Posterior vena cava (tissue), 2 donors: ENCODE results near the gene MITF. TPM values are rescaled to one million over a fixed set of nuclear protein-coding genes. Genes with fewer than 3 reads are reported as not detected.

Experiments
- DNase-seq: peaks from one replicate; pipeline ENCODE4 v3.0.0-alpha.2; 2020; ENCODE audit warnings: low spot score
- intact Hi-C, 2 donors: fragments of 100-400 bp; cut with DNase I; formaldehyde crosslinking; loops; one replicate each; pipeline versions ENCODE4 v1.14.1 to v1.14.2; 2022 to 2023
- total RNA-seq, 2 donors: library from RNA; stranded (reverse); fragmentation: NEBNext Ultra II Directional; extraction: Animal tissue kit (Norgen Biotek cat#: 25700); gene quantifications; one replicate each; pipeline ENCODE4 v1.2.1, GENCODE V29; 2021
- donor health status: DM: yes; HTN: yes; CAD: no.
- donor health status: DM: yes; HTN: yes; CAD: no.

Gene MITF
- total RNA-seq, 2 donors from 2014 or later, result 25.9 to 61.4 TPM

DNA sequence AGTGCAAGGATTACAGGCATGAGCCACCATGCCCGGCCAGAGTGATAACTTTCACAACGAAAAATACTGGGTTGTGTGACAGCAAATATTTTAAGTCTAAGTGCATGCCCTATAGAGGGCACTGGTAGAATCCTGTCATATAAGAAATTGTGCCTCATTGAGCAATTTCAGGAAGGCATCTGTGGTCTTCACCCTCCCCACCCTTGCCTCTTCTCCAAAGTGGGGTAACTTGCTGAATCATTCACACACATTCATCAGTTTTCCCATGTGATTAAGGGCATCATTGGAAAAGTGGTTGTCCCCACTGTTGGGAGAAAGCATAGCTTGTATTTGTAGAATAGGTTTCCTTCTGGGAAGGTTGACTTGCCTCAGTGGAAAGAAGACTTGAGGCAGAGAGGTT, 9.2 kb downstream of the MITF start:
- DNase-seq, result no peak
- intact Hi-C loops, result no loop called here

DNA sequence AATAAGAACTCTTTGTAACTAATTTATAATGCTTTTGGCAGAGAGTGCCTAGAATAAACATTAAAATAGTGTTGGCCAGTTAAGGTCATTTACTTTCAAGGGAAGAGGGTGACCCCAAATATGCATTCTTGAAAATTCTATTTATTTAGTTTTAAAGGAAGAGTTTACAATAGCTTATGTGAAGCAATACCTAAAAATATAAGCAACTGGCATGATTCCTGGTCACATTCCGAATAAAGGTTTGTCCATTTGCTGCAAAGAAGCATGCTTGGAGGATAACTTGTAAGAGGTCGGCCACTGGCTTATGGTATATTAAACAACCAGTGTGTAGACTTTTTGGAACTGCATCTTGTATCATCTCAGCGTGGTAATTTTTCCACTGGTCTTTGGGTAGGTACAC, 10.2 kb downstream of the MITF start:
- intact Hi-C loops, result no loop called here
- DNase-seq, result no peak

DNA sequence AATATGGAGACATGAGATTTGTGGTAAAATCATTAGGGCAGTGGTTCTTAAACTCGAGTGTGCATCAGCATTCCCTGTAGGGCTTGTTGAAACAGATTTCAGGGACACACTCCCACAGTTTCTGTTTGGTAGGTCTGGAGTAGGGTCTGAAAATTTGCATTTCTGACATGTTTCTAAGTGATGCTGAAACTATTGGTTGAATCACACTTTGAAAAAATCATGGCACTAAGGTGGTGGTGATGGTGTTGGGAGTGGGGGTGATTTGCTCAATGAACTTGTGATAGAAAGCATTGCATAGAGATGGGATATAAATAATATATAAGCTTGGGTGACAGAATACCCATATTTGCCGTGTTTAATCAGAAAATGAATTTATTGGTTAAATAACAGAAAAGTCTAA, 11.3 kb downstream of the MITF start:
- DNase-seq, result no peak
- intact Hi-C loops, result no loop called here

DNA sequence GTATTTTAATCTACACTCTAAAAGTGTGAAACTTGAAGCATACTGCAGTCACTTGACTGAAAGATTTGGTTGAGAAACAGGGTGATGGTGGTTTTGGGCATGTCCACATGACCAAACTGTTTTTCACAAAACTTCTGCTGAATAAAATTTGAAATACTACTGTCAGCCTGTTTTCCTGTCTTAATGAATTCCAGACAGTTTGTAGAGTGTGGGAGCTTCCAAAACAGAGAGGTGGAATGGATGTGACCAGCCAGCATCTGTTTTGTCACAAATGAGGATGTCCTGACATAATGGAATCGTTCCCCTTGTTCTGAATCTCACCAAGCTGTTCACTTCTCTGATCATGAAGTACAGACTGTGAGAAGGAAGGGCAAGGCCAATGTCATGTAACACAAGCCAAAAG, 11.8 kb downstream of the MITF start:
- intact Hi-C loops, result no loop called here
- no peak for DNase-seq

DNA sequence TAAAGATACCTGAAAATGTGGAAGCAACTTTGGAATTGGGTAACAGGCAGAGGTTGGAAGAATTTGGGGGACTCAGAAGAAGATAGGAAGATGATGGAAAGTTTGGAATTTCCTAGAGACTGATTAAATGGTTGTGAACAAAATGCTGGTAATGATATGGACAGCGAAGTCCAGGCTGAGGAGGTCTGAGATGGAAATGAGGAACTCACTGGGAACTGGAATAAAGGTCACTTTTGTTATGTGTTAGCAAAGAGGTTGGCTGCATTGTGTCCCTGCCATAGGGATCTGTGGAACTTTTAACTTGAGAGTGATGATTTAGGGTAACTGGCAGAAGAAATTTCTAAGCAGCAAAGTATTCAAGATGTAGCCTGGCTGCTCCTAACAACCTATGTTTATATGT, 13.0 kb downstream of the MITF start:
- intact Hi-C loops, result no loop called here
- DNase-seq, result no peak

DNA sequence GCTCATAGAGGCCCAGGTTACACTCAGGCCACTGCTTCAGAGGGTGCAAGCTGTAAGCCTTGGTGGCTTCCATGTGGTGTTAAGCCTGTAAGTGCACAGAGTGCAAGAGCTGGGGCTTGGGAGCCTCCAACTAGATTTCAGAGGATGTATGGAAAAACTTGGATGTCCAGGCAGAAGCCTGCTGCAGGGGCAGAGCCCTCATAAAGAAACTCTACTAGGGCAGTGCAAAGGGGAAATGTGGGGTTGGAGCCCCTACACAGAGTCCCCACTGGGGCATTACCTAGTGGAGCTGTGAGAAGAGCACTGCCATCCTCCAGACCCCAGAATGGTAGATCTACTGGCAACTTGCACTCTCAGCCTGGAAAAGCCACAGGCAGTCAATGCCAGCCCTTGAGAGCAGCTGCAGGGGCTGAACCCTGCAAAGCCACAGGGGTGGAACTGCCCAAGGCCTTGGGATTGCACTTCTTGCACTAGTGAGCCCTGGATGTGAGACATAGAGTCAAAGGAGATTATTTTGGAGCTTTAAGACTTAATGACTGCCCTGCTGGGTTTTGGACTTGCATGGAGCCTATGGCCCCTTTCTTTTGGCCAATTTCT, 14.0 kb downstream of the MITF start:
- no peak for DNase-seq
- intact Hi-C loops, result no loop called here

DNA sequence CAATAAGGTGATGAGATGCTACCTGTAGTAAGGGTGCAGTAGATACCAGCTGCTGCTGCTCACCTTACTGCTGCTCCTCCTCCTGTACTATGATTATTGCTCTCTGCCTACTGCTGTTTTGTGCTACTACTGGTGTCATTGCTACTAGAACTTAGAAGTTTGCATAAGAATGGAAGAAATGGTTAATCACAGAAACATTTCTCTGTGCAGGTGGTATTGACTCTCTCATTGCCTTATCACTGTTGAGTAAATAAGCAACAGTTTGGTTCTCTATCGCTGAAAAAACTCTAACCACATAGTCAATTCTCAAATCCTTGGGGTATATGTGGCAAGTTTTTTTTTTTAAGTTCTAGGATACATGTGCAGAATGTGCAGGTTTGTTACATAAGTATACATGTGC, 16.5 kb downstream of the MITF start:
- intact Hi-C loops, result loop anchor here in 1 of 2 donors (5.0 kb wide), 1 partner anchor 1182 kb away; no protein-coding TSS in a partner anchor
- no peak for DNase-seq

DNA sequence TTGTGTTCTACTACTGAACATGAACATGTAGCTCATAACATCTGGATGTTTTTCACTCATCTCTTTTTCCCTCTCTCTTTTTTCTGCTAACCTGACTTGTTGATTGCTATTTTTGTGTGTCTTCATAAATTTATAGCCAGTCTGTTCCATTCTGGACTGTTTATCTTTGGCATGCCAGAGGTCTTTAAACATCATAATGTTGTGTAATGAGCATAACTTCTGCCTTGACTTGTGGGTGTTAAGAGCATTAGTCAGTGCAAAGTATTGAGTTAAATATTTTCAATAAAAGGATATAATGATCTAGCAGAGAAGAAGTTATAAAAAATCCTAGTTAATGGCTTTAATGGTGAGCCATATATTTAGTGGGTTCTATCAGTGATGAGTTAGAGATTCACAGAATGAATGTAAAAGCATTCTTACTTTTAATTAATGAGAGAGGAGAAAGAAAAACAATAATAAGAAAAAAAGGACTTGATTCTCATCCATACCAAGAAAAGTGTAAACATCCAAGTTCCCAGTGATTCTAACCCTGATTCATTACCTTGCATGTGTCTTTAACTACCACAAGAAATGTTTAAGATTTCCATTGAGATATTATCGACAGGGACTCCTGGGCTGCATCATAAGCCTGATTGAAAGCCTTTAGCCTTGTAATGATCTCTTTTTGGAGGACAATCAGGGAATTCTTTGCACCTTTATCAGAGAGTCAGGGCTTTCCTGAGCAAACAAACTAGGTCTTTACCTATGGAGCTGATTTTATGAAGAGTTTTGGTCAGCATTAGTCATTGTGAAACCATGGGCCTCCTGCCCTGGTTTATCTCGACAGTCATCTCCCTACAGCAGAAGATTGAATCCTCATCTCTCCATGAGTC, 22.9 kb downstream of the MITF start:
- no peak for DNase-seq
- intact Hi-C loops, result no loop called here

DNA sequence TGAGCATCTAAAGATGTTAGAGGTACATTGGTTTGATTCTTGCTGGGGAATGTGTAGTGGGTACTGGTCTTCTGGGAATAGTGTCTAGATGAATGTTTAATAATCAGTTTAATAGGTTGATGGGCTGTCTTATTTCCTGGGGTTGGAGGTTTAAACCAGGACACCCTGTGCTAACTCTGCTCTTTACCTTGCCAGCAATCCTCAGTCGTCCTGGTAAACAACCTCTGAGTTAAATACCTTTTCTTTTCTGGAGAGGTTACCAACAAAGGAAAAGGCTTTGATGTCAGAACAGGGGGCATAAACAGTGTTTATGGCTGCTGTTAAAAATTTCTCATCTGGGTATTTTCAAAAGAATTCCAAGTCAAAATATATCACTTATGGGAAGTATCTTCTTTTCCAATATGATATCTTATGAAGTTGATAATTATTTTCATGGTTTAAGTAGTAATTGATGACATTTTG, 23.5 kb downstream of the MITF start:
- no peak for DNase-seq
- intact Hi-C loops, result no loop called here

DNA sequence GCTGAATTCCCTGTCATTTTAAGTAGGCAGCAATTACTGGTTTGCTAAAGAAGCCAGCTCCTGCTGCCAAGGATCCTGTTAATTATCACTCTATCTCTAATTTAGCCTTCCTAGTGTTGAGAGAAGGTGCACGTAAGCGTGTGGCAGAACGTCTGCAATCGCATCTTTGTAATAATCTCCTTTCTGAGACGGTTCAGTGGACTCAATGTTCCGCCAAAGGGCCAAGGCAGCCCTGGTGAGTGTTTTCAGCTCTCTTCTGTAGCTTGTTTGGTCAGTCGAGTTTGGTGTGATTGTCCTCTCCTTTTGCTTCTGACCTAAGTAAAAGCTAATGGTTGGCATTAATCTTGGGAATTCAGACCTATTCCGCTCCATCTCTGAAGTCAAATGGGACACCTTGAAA, 24.2 kb downstream of the MITF start:
- intact Hi-C loops, result no loop called here
- no peak for DNase-seq

DNA sequence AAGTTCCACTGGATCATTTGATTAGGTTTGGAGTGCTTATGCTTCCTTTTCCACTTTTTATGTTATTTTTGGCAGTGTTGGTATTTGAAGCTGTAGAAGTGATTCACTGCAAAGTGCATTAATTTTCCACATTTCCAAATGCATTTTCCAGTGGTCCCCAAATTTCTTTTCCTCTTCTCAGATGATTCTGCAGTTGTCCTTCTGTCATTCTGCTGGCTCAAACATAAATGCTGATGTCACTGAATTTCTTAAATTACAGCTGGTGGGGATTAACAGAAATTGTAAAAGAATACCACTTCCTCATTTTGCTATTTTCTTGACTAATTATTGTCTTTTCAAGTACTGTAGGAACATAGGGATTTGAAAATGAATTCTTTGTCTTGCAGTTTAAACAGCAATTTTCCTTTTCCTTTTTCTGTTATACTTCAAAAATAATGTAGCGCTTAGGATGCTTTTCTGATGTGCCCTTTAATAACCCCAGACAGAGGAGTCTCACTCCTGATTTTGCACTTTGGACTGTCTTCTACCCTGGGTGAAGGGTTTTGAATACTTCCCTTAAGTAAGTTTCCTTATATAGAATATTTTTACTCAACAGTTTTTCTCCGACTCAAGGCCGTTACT, 25.0 kb downstream of the MITF start:
- DNase-seq, result no peak
- intact Hi-C loops, result no loop called here

DNA sequence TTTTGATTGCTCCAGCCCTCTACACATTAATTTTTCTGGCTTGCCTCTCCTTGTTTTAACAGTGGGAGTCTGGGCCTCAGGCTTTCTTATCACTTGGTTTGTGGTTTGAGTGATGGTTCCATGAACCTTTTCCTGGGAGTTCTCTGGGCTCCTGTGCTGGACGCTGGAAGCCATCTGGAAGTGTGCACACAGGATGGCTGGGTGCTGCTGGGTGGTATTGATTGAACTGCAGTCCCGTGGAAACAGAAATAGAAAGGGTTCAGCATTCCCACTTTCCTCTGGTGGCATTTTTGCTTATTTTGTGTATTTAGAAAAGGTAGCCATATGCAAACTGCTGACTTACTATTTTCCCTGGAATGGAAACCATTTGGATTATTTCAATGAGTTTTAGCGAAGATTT, 25.6 kb downstream of the MITF start:
- intact Hi-C loops, result no loop called here
- no peak for DNase-seq

DNA sequence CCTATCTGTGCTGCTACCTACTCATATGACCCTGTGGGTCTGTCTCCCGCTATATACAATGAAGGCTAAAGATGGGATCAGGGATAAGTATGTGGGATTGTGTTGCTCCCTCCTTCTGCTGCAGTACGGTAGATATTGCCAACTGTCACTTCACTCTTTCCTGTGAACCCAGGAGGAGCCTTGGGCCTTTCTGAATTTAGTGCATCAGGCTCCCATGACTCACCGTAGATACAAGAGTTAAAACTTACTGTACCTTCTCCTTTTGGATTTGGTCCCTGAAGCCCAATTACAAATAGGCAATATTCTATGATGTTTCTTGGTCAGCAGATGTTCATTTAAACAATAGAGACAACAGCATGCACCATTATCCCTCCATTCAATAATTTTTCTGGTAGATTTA, 27.4 kb downstream of the MITF start:
- no peak for DNase-seq
- intact Hi-C loops, result no loop called here

DNA sequence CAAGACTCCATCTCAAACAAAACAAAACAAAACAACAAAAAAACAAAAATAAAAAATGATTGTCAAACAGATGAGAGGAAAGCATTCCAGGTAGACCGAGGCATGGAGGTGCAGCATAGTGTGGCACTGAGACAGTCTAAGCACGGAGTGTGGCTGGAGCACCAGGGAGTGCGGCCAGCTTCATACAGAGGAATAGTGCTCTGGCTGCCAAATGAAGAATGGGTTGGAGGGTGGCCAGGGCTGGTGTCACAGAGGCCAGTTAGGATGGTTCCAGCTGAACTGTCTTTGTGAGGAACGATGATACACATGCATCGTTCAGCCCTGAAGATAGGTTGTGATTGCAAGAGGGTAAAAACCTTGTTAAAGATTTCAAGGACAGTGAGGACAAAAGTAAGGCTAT, 28.3 kb downstream of the MITF start:
- DNase-seq, result peak; percentile 80
- intact Hi-C loops, result no loop called here

DNA sequence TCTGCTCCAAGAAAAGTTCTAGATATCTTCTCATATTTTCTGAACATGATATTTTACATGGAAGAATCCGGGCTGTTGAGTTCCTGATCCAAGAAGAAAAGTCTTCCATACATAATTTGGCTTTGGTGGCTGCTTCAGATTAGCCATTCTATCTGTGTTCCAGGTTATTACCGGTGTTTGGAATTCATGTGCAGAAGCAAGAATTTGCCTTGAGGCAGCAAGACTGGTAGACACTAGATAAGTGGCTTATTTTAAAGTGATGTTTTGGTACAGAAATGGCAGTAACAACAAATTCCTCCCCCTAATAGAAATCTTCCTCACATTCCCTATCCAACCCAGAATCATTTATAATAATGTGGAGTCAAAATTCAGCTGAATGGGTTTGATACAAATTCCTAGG, 29.2 kb downstream of the MITF start:
- intact Hi-C loops, result no loop called here
- no peak for DNase-seq

DNA sequence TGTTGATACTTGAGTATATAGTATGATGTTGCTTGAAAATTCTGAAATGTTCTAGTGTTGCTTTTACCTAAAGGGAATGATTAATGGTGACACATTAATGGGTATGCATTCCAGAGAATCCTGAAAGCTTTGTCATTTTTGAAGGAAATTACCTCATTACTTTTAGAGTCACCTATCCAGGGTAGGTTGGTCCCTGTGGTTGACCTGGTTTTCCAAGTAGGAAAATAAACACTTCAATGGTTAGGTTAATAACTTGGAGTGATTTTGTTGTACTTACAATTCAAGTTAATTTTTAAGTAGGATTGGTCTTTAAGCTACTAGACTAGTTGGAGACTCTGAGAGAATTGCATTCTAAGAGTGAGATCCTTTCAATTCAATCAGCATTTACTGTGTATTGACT, 31.0 kb downstream of the MITF start:
- no peak for DNase-seq
- intact Hi-C loops, result no loop called here

DNA sequence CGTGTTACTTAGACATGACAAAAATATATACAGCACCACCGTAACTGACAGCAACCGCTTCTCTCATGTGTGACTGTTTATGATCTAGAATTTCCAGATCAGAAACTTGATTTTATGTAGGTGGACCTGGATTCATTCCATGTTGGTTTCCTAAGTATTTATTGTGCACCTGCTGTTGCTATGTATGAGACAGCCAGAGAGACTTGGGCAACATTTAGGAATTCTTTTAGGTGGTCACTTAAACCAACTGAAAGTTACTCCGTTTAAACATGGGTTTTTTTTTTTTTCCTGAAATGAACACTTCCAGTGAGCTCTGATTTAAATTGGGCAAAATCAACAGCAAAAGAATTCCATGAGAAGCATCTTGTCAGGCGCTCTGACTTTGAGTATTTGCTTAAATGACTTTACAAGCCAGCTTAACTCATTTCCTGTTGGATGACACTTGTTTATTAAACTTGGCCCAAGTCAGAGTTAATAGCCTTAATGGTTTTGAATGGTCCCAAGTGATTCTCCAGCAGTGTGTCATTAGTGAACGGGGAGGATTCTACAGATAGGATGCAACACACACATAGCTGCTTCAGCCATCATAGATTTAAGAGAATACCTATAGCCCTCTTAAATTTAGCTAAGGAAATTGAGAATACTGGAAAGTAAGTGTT, 31.8 kb downstream of the MITF start:
- no peak for DNase-seq
- intact Hi-C loops, result no loop called here

DNA sequence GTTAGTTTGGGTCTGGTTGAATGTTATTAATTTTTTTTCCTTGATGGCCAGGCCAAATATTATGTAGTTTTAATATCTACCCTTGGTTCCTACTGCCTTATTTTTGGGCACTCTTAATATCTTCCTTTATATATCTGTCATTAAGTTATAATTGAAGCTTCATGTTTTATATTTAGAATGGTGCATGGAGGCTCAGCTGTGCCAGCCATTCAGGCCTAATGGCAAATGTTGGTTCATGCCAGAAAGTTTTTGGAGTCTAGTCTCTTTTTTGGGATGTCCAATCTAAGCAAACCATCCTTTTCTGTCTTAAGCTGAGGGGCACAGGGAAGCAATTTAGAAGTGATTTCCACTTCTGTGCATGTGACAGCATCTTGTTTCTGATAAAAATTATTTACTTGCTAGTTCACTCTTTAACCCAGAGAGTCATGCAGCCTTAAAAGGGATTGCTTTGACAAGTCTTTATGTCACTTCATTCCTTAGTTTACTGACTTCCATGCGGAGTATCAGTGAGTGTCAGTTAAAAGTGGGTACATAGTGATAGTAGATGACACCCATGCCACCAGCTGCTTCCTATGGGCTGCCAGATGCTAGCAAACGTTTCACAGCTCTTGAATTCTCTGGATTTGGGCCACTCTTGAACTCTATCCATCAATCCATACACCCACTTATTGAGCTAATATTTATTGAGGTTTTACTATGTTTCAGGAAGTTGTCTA, 33.0 kb downstream of the MITF start:
- intact Hi-C loops, result no loop called here
- no peak for DNase-seq

DNA sequence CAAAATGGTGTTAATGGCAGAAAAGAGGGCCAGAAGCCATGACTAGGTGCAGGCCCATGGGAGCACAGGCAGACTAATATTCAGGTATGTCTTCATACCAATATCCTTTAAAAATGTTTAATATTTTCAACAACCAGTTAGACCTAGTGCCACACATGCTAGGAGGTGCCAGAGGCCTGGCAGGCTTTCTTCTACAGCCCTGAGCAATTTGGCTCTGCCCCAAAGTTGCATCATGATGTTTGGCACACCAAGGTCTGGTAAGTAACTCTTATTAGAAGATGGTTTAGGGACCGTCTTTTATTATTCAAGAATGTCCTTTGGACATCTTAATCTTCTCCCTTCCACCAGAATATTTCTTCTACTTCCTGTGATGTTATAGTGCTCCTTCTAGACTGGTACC, 34.8 kb downstream of the MITF start:
- DNase-seq, result peak; percentile 81
- intact Hi-C loops, result no loop called here
